Endothelial cell of umbilical vein (primary cell): ENCODE results near the gene SKAP1. TPM values are rescaled to one million over a fixed set of nuclear protein-coding genes. Genes with fewer than 3 reads are reported as not detected.

ENCODE experiments used
- BruUV-seq: library from RNA; stranded (reverse); fragments of 400-500 nt; replicated peaks from 2 replicates; lab custom pipeline; 2021; lab: Mats Ljungman, UMichigan
- CTCF ChIA-PET: fragments of 300-600, 350-600 bp; sonication (Branson Sonifier 250); formaldehyde crosslinking; loops from one replicate; lab custom pipeline; 2021; ENCODE audit warnings: antibody characterized with exemption, inconsistent platforms; lab: Charles Lee
- POLR2A ChIA-PET: fragments of 300-600, 350-600 bp; sonication (Branson Sonifier 250); formaldehyde crosslinking; loops from one replicate; lab custom pipeline; 2021; ENCODE audit warnings: antibody characterized with exemption, inconsistent platforms; lab: Charles Lee
- DNase-seq: peaks from one replicate; pipeline ENCODE4 v3.0.0-alpha.2; 2011; ENCODE audit warnings: low read depth, low spot score
- FAIRE-seq: peaks from 2 replicates; lab custom pipeline; 2011; peaks lifted over from hg19 to GRCh38; lab: Jason Lieb, UNC
- H2AFZ ChIP-seq: 2 replicates; pipeline ENCODE4 v1.6.0; 2012; ENCODE audit warnings: low read depth, low read length, control low read depth, inconsistent platforms
- H3K27ac ChIP-seq: 2 replicates; pipeline ENCODE4 v1.5.1; 2011; ENCODE audit warnings: low read depth, mild to moderate bottlenecking, control low read depth, low read length, moderate library complexity; ENCODE audit not compliant: insufficient read depth
- H3K27me3 ChIP-seq, 2 experiments: 2 replicates each; pipeline versions ENCODE4 v1.6.0 to v1.6.1; 2011; ENCODE audit warnings: low read length in 2 of 2, mixed read lengths in 1 of 2; ENCODE audit not compliant: control insufficient read depth in 2 of 2, insufficient read depth in 2 of 2
- H3K36me3 ChIP-seq, 2 experiments: 2 replicates in 1 of 2; 3 replicates in 1 of 2; pipeline ENCODE4 v1.5.1; 2011; ENCODE audit warnings: low read length in 2 of 2, mild to moderate bottlenecking in 1 of 2, moderate library complexity in 1 of 2; ENCODE audit not compliant: control insufficient read depth in 2 of 2, insufficient read depth in 2 of 2; ENCODE audit errors: extremely low read depth in 1 of 2
- H3K4me1 ChIP-seq: 3 replicates; pipeline ENCODE4 v1.5.1; 2011; ENCODE audit warnings: mild to moderate bottlenecking, low read length; ENCODE audit not compliant: control insufficient read depth, insufficient read depth; ENCODE audit errors: extremely low read depth
- H3K4me2 ChIP-seq: 2 replicates; pipeline ENCODE4 v1.6.1; 2011; ENCODE audit warnings: low read length, control low read depth, mixed read lengths; ENCODE audit not compliant: insufficient read depth
- H3K4me3 ChIP-seq, 3 experiments: fragments of 200-600 bp in 1 of 3; sonication (generic), shearing (Covaris generic) in 1 of 3; replicated peaks in 1 of 3; 2 replicates each; pipeline ENCODE4 v1.5.1; 2011 to 2016; ENCODE audit warnings: control low read depth in 3 of 3, low read length in 3 of 3, mild to moderate bottlenecking in 2 of 3, inconsistent platforms in 1 of 3, low read depth in 1 of 3, moderate library complexity in 1 of 3; ENCODE audit not compliant: insufficient read depth in 1 of 3
- H3K79me2 ChIP-seq: 2 replicates; pipeline ENCODE4 v1.6.0; 2012; ENCODE audit warnings: low read length, inconsistent platforms; ENCODE audit not compliant: control insufficient read depth, insufficient read depth
- H3K9ac ChIP-seq: replicated peaks from 2 replicates; pipeline ENCODE3; 2011; ENCODE audit warnings: low read length, control low read depth; ENCODE audit not compliant: insufficient read depth; ENCODE audit errors: extremely low read depth
- H3K9me1 ChIP-seq: replicated peaks from 3 replicates; pipeline ENCODE4 v1.6.0; 2011; ENCODE audit warnings: mild to moderate bottlenecking, low read length; ENCODE audit not compliant: control insufficient read depth, insufficient read depth; ENCODE audit errors: extremely low read depth
- H3K9me3 ChIP-seq: replicated peaks from 2 replicates; pipeline ENCODE4 v1.5.1; 2012; ENCODE audit warnings: low read length, inconsistent platforms; ENCODE audit not compliant: control insufficient read depth, insufficient read depth
- H4K20me1 ChIP-seq: replicated peaks from 2 replicates; pipeline ENCODE3; 2011; ENCODE audit warnings: mild to moderate bottlenecking, low read length; ENCODE audit not compliant: control insufficient read depth, insufficient read depth; ENCODE audit errors: extremely low read depth
- CTCF ChIP-seq, 2 donors: IDR thresholded peaks; 1 replicate in 1 of 2; 2 replicates in 1 of 2; pipeline ENCODE4 v1.5.1; 2011; ENCODE audit warnings: low read length in 2 of 2, mild to moderate bottlenecking in 2 of 2, moderate library complexity in 2 of 2, control low read depth in 1 of 2, inconsistent platforms in 1 of 2, low read depth in 1 of 2; ENCODE audit not compliant: insufficient read depth in 1 of 2; ENCODE audit errors: extremely low read depth in 1 of 2
- EZH2 ChIP-seq: IDR thresholded peaks from 2 replicates; pipeline ENCODE4 v1.6.1; 2012; ENCODE audit warnings: borderline replicate concordance, low read depth, mild to moderate bottlenecking, moderate library complexity, low read length, inconsistent platforms; ENCODE audit not compliant: severe bottlenecking
- FOS ChIP-seq: IDR thresholded peaks from 2 replicates; pipeline ENCODE4 v1.6.1; 2011; ENCODE audit warnings: mild to moderate bottlenecking, low read length, moderate library complexity, borderline replicate concordance; ENCODE audit not compliant: insufficient read depth
- GATA2 ChIP-seq: IDR thresholded peaks from 2 replicates; pipeline ENCODE4 v1.7.0; 2011; ENCODE audit warnings: low read depth, mild to moderate bottlenecking, moderate library complexity, mixed read lengths, low read length; ENCODE audit not compliant: insufficient read length, insufficient read depth
- JUN ChIP-seq: IDR thresholded peaks from 2 replicates; pipeline ENCODE4 v1.6.1; 2011; ENCODE audit warnings: borderline replicate concordance, low read depth; ENCODE audit not compliant: insufficient read length, insufficient read depth
- MAX ChIP-seq: IDR thresholded peaks from 2 replicates; pipeline ENCODE4 v1.6.1; 2011; ENCODE audit not compliant: insufficient read depth, insufficient read length
- MYC ChIP-seq: IDR thresholded peaks from one replicate; pipeline ENCODE4 v1.6.1; 2011; ENCODE audit warnings: mild to moderate bottlenecking, low read depth, low read length
- POLR2A ChIP-seq: IDR thresholded peaks from 2 replicates; pipeline ENCODE4 v1.6.1; 2012; ENCODE audit warnings: low read depth, mild to moderate bottlenecking, control low read depth, low read length
- POLR2AphosphoS5 ChIP-seq: IDR thresholded peaks from 2 replicates; pipeline ENCODE4 v1.6.1; 2012; ENCODE audit warnings: low read depth, mild to moderate bottlenecking, control low read depth, low read length, moderate library complexity; ENCODE audit not compliant: insufficient read depth
- dilution Hi-C: fragments of 300-500 bp; cut with MboI; formaldehyde crosslinking; loops from one replicate; pipeline ENCODE4 v1.15.0; 2019; ENCODE audit warnings: low sequenced_read_pairs; ENCODE audit not compliant: extremely low pct_ligation_motif_present
- intact Hi-C: fragments of 100-400 bp; cut with micrococcal nuclease; formaldehyde crosslinking; loops from one replicate; pipeline ENCODE4 v1.10.0; 2022
- polyA plus RNA-seq, 4 experiments: library from polyadenylated mRNA; depleted of rRNA in 3 of 4; stranded (reverse) in 3 of 4; unstranded in 1 of 4; fragments of >200 nt; gene quantifications; 2 replicates each; pipeline versions ENCODE4 v1.2.1 to v1.2.3, GENCODE V29; 2011 to 2012; ENCODE audit warnings: missing spikeins in 1 of 4
- total RNA-seq: library from RNA; stranded (reverse); gene quantifications from 2 replicates; pipeline ENCODE4 v1.2.3, GENCODE V29; 2021

The SKAP1 gene
- total and polyA plus RNA-seq, 2 donors (not counting 3 experiments of a cell fraction or from before 2014, with no cell fraction given) = 0.75 TPM; not detected in 1

GRCh38 chr17:48445248-48445620 is 15.2 kb upstream of the SKAP1 start:
- no peak for DNase-seq
- dilution Hi-C loops = no loop called here
- no peak for FAIRE-seq
- H3K9ac ChIP-seq = no peak overlapping the region
- TF ChIP-seq POLR2AphosphoS5 (no peak), POLR2A (no peak), CTCF (IDR thresholded peaks at IDR 0.05; ENCODE audit: extremely low read depth in 1 of 2, insufficient read depth in 1 of 2, low read depth in 1 of 2, low read length in 2 of 2) (no peak), MYC (no peak), MAX (no peak), GATA2 (no peak), EZH2 (no peak), FOS (no peak), JUN (no peak)
- H4K20me1 ChIP-seq = no peaks in the 10 kb centered on the region
- no peak overlapping the region for H2AFZ ChIP-seq
- no peaks in the 10 kb centered on the region for H3K9me1 ChIP-seq
- BruUV-seq = no TSS peak
- no peak overlapping the region for H3K4me2 ChIP-seq
- no peaks in the 10 kb centered on the region for H3K79me2 ChIP-seq
- H3K4me1 ChIP-seq = peaks cover 5% of the 10 kb centered on the region
- H3K36me3 ChIP-seq = no peaks in the 10 kb centered on the region
- CTCF ChIA-PET = no interaction called here
- H3K27me3 ChIP-seq = peaks cover 23 to 27% of the 10 kb centered on the region in 2 experiments
- H3K27ac ChIP-seq = no peak overlapping the region
- H3K9me3 ChIP-seq = no peaks in the 10 kb centered on the region
- POLR2A ChIA-PET = no interaction called here
- intact Hi-C loops = no loop called here
- H3K4me3 ChIP-seq = no peak overlapping the region
